ENCODE measurements around the gene ABCA10. TPM values are rescaled to one million over a fixed set of nuclear protein-coding genes. Genes with fewer than 3 reads are reported as not detected.

Gene ABCA10
- total and polyA plus RNA-seq, 4 donors: 0.32 to 5.5 (median 2.0) TPM

DNA sequence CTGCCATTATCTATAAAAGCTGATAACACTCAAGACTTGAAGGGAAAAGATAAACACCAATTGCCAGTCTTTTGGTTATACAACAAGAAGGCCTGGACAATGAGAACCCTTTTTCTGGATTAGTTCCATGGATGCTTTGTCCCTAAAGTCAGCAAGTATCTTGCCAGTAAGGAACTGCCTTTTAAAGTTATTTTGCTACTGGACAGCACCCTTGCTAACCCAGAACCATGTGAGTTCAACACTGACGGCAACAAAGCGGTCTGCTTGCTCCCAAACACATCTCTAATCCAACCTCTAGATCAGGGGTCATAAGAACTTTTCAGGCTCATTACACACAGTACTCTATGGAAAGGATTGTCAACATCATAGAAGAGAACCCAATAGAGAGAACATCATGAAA, 61.7 kb downstream of the ABCA10 start:
- no peak overlapping the region for H3K9ac ChIP-seq (ENCODE audit: low read depth in 1 of 2, low read length in 2 of 2)
- TF ChIP-seq RXRA (IDR thresholded peaks at IDR 0.05): no peak
- TF ChIP-seq, protein P1, sequence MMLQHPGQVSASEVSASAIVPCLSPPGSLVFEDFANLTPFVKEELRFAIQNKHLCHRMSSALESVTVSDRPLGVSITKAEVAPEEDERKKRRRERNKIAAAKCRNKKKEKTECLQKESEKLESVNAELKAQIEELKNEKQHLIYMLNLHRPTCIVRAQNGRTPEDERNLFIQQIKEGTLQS (IDR thresholded peaks at IDR 0.05): no peak
- TF ChIP-seq YY1 (IDR thresholded peaks at IDR 0.05): no peak
- TF ChIP-seq, protein P2, sequence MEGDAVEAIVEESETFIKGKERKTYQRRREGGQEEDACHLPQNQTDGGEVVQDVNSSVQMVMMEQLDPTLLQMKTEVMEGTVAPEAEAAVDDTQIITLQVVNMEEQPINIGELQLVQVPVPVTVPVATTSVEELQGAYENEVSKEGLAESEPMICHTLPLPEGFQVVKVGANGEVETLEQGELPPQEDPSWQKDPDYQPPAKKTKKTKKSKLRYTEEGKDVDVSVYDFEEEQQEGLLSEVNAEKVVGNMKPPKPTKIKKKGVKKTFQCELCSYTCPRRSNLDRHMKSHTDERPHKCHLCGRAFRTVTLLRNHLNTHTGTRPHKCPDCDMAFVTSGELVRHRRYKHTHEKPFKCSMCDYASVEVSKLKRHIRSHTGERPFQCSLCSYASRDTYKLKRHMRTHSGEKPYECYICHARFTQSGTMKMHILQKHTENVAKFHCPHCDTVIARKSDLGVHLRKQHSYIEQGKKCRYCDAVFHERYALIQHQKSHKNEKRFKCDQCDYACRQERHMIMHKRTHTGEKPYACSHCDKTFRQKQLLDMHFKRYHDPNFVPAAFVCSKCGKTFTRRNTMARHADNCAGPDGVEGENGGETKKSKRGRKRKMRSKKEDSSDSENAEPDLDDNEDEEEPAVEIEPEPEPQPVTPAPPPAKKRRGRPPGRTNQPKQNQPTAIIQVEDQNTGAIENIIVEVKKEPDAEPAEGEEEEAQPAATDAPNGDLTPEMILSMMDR (IDR thresholded peaks at IDR 0.05; ENCODE audit: low read depth, low read length, missing input control): no peak
- no peak for TF ChIP-seq GABPA (IDR thresholded peaks at IDR 0.05 in 1 of 2, conservative IDR thresholded peaks at IDR 0.05 in 1 of 2)
- TF ChIP-seq FOXA2 (IDR thresholded peaks at IDR 0.05): no peak
- no peak for TF ChIP-seq TAF1 (conservative IDR thresholded peaks at IDR 0.05)
- TF ChIP-seq FOXA1 (IDR thresholded peaks at IDR 0.05): no peak
- TF ChIP-seq NR2F2 (IDR thresholded peaks at IDR 0.05): no peak
- no peaks in the 10 kb centered on the region for H3K4me1 ChIP-seq (ENCODE audit: control insufficient read depth in 4 of 4, insufficient read depth in 4 of 4, low read length in 3 of 4)
- H3K36me3 ChIP-seq (ENCODE audit: control insufficient read depth in 4 of 4, insufficient read depth in 3 of 4, low read depth in 1 of 4, low read length in 3 of 4): peaks cover 0 to 4% (median 0%) of the 10 kb centered on the region in 4 donors
- no peak overlapping the region for H3K4me3 ChIP-seq (ENCODE audit: low read depth in 1 of 3, low read length in 3 of 3)
- no peak for DNase-seq (ENCODE audit: low spot score)
- WGBS: 94% methylated on average over 2 of the region's 2 CpGs
- no peaks in the 10 kb centered on the region for H3K27me3 ChIP-seq (ENCODE audit: control insufficient read depth in 4 of 4, insufficient read depth in 4 of 4, low read length in 3 of 4)
- H3K9me3 ChIP-seq (ENCODE audit: control insufficient read depth in 4 of 4, low read length in 3 of 4): no peaks in the 10 kb centered on the region
- H3K27ac ChIP-seq (ENCODE audit: low read depth in 1 of 2, low read length in 2 of 2): no peak overlapping the region

DNA sequence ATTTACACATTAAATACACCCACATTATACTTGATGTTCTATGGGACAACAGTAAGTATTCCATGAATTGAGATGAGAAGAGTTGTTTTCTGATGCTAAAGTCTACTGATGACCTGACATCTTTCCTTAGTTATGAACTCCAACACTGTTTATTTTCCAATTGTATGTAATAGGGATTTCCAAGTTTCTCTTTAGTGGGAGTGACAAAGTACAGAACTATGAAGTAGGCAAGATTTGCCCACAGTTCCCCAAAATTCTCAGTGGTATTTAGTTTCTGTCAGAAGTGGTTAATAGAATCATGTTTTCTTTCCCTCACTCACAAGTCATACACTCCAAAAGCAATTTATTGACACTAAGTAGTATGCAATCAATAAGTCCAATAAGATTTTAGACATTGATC, 64.4 kb downstream of the ABCA10 start:
- DNase-seq (ENCODE audit: low spot score): no peak
- Histone ChIP-seq H3K27me3 (ENCODE audit: control insufficient read depth in 4 of 4, insufficient read depth in 4 of 4, low read length in 3 of 4) (no peaks in the 10 kb centered on the region), H3K4me3 (ENCODE audit: low read depth in 1 of 3, low read length in 3 of 3) (no peak overlapping the region), H3K9me3 (ENCODE audit: control insufficient read depth in 4 of 4, low read length in 3 of 4) (no peaks in the 10 kb centered on the region), H3K4me1 (ENCODE audit: control insufficient read depth in 4 of 4, insufficient read depth in 4 of 4, low read length in 3 of 4) (no peaks in the 10 kb centered on the region), H3K36me3 (ENCODE audit: control insufficient read depth in 4 of 4, insufficient read depth in 3 of 4, low read depth in 1 of 4, low read length in 3 of 4) (peaks cover 0 to 4% (median 0%) of the 10 kb centered on the region in 4 donors), H3K9ac (ENCODE audit: low read depth in 1 of 2, low read length in 2 of 2) (no peak overlapping the region), H3K27ac (ENCODE audit: low read depth in 1 of 2, low read length in 2 of 2) (no peak overlapping the region)
- TF ChIP-seq NR2F2 (IDR thresholded peaks at IDR 0.05) (no peak), JUND (IDR thresholded peaks at IDR 0.05) (no peak), FOXA2 (IDR thresholded peaks at IDR 0.05) (no peak), EGR1 (IDR thresholded peaks at IDR 0.05; ENCODE audit: low read depth in 2 of 2) (no peak), HNF4G (IDR thresholded peaks at IDR 0.05) (no peak), SP1 (IDR thresholded peaks at IDR 0.05) (no peak), RXRA (IDR thresholded peaks at IDR 0.05) (no peak), GABPA (IDR thresholded peaks at IDR 0.05 in 1 of 2, conservative IDR thresholded peaks at IDR 0.05 in 1 of 2) (no peak), TAF1 (conservative IDR thresholded peaks at IDR 0.05) (no peak)
- TF ChIP-seq, protein P3, sequence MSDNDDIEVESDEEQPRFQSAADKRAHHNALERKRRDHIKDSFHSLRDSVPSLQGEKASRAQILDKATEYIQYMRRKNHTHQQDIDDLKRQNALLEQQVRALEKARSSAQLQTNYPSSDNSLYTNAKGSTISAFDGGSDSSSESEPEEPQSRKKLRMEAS (IDR thresholded peaks at IDR 0.05): no peak
- TF ChIP-seq, protein P2 (IDR thresholded peaks at IDR 0.05; ENCODE audit: low read depth, low read length, missing input control): no peak
- TF ChIP-seq, protein P4, sequence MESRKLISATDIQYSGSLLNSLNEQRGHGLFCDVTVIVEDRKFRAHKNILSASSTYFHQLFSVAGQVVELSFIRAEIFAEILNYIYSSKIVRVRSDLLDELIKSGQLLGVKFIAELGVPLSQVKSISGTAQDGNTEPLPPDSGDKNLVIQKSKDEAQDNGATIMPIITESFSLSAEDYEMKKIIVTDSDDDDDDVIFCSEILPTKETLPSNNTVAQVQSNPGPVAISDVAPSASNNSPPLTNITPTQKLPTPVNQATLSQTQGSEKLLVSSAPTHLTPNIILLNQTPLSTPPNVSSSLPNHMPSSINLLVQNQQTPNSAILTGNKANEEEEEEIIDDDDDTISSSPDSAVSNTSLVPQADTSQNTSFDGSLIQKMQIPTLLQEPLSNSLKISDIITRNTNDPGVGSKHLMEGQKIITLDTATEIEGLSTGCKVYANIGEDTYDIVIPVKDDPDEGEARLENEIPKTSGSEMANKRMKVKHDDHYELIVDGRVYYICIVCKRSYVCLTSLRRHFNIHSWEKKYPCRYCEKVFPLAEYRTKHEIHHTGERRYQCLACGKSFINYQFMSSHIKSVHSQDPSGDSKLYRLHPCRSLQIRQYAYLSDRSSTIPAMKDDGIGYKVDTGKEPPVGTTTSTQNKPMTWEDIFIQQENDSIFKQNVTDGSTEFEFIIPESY (IDR thresholded peaks at IDR 0.05): no peak
- TF ChIP-seq, protein P5, sequence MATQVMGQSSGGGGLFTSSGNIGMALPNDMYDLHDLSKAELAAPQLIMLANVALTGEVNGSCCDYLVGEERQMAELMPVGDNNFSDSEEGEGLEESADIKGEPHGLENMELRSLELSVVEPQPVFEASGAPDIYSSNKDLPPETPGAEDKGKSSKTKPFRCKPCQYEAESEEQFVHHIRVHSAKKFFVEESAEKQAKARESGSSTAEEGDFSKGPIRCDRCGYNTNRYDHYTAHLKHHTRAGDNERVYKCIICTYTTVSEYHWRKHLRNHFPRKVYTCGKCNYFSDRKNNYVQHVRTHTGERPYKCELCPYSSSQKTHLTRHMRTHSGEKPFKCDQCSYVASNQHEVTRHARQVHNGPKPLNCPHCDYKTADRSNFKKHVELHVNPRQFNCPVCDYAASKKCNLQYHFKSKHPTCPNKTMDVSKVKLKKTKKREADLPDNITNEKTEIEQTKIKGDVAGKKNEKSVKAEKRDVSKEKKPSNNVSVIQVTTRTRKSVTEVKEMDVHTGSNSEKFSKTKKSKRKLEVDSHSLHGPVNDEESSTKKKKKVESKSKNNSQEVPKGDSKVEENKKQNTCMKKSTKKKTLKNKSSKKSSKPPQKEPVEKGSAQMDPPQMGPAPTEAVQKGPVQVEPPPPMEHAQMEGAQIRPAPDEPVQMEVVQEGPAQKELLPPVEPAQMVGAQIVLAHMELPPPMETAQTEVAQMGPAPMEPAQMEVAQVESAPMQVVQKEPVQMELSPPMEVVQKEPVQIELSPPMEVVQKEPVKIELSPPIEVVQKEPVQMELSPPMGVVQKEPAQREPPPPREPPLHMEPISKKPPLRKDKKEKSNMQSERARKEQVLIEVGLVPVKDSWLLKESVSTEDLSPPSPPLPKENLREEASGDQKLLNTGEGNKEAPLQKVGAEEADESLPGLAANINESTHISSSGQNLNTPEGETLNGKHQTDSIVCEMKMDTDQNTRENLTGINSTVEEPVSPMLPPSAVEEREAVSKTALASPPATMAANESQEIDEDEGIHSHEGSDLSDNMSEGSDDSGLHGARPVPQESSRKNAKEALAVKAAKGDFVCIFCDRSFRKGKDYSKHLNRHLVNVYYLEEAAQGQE (IDR thresholded peaks at IDR 0.05): no peak
- TF ChIP-seq, protein P1 (IDR thresholded peaks at IDR 0.05): no peak

Measured in liver (tissue), 9 donors.